ENCODE results near the gene PLB1.

The PLB1 gene

GRCh38 chr2:28626891-28627421, 131.1 kb downstream of the PLB1 start:
- Histone ChIP-seq H3K27ac (replicated peaks) (no peak overlapping the region), H3K4me3 (replicated peaks; ENCODE audit: insufficient read depth, low read length) (no peak overlapping the region), H3K27me3 (ENCODE audit: insufficient read depth, poor library complexity, severe bottlenecking) (no peaks in the 10 kb centered on the region)
- TF ChIP-seq SPI1 (IDR thresholded peaks at IDR 0.05; ENCODE audit: borderline replicate concordance, low read depth) (no peak), GABPA (IDR thresholded peaks at IDR 0.05; ENCODE audit: low read depth) (no peak), REST (IDR thresholded peaks at IDR 0.05; ENCODE audit: insufficient replicate concordance, low read depth) (no peak), CTCF (IDR thresholded peaks at IDR 0.05; ENCODE audit: insufficient read depth, low read length) (no peak), POLR2AphosphoS5 (IDR thresholded peaks at IDR 0.05; ENCODE audit: low read depth) (no peak)
- no peak for DNase-seq (ENCODE audit: low read depth in 1 of 2, low spot score in 1 of 2)

- no peak overlapping the region for H3K27ac ChIP-seq (replicated peaks)
- no peaks in the 10 kb centered on the region for H3K27me3 ChIP-seq (ENCODE audit: insufficient read depth, poor library complexity, severe bottlenecking)
- no peak overlapping the region for H3K4me3 ChIP-seq (replicated peaks; ENCODE audit: insufficient read depth, low read length)
- no peak for DNase-seq (ENCODE audit: low read depth in 1 of 2, low spot score in 1 of 2)
- no peak for TF ChIP-seq SPI1 (IDR thresholded peaks at IDR 0.05; ENCODE audit: borderline replicate concordance, low read depth)
- TF ChIP-seq CTCF (IDR thresholded peaks at IDR 0.05; ENCODE audit: insufficient read depth, low read length) = no peak
- no peak for TF ChIP-seq POLR2AphosphoS5 (IDR thresholded peaks at IDR 0.05; ENCODE audit: low read depth)
- no peak for TF ChIP-seq REST (IDR thresholded peaks at IDR 0.05; ENCODE audit: insufficient replicate concordance, low read depth)
- TF ChIP-seq GABPA (IDR thresholded peaks at IDR 0.05; ENCODE audit: low read depth) = no peak
Observed at GRCh38 chr2:28627722-28628480, 132.0 kb downstream of the PLB1 start.

GRCh38 chr2:28628506-28628905, 132.6 kb downstream of the PLB1 start:
- no peak overlapping the region for H3K27ac ChIP-seq (replicated peaks)
- DNase-seq (ENCODE audit: low read depth in 1 of 2, low spot score in 1 of 2) = no peak
- no peak for TF ChIP-seq GABPA (IDR thresholded peaks at IDR 0.05; ENCODE audit: low read depth)
- TF ChIP-seq REST (IDR thresholded peaks at IDR 0.05; ENCODE audit: insufficient replicate concordance, low read depth) = no peak
- TF ChIP-seq POLR2AphosphoS5 (IDR thresholded peaks at IDR 0.05; ENCODE audit: low read depth) = no peak
- TF ChIP-seq SPI1 (IDR thresholded peaks at IDR 0.05; ENCODE audit: borderline replicate concordance, low read depth) = no peak
- TF ChIP-seq CTCF (IDR thresholded peaks at IDR 0.05; ENCODE audit: insufficient read depth, low read length) = no peak
- no peak overlapping the region for H3K4me3 ChIP-seq (replicated peaks; ENCODE audit: insufficient read depth, low read length)
- no peaks in the 10 kb centered on the region for H3K27me3 ChIP-seq (ENCODE audit: insufficient read depth, poor library complexity, severe bottlenecking)
